Central memory CD8-positive, alpha-beta T cell (primary cell): ENCODE measurements around the gene ZMIZ2.

Source experiments
- ATAC-seq: fragments of 150-1000 bp; cut with Tn5 transposase; replicated peaks from 2 replicates; pipeline ENCODE4 v1.10.0; 2022; ENCODE audit warnings: mild to moderate bottlenecking, moderate FRiP score, moderate number of reproducible peaks; ENCODE audit not compliant: poor library complexity, severe bottlenecking; ENCODE audit errors: extremely low read depth
- DNase-seq, 2 donors: peaks; one replicate each; pipeline ENCODE4 v3.0.0; 2021; ENCODE audit warnings: low spot score in 2 of 2
- H3K27ac Mint-ChIP-seq: one replicate; pipeline ENCODE4 v1.8.0; 2022; ENCODE audit warnings: low read depth, mild to moderate bottlenecking, moderate library complexity, mixed read lengths
- H3K27me3 Mint-ChIP-seq: one replicate; pipeline ENCODE4 v1.8.0; 2022; ENCODE audit warnings: mixed read lengths
- H3K36me3 Mint-ChIP-seq: one replicate; pipeline ENCODE4 v1.8.0; 2022; ENCODE audit warnings: mild to moderate bottlenecking, moderate library complexity, mixed read lengths; ENCODE audit not compliant: insufficient read depth
- H3K4me1 Mint-ChIP-seq: one replicate; pipeline ENCODE4 v1.8.0; 2022; ENCODE audit warnings: mixed read lengths
- H3K4me3 Mint-ChIP-seq: one replicate; pipeline ENCODE4 v1.8.0; 2022; ENCODE audit warnings: mild to moderate bottlenecking, moderate library complexity, mixed read lengths
- H3K9me3 Mint-ChIP-seq: one replicate; pipeline ENCODE4 v1.8.0; 2022; ENCODE audit warnings: mixed read lengths

ZMIZ2 gene

DNA sequence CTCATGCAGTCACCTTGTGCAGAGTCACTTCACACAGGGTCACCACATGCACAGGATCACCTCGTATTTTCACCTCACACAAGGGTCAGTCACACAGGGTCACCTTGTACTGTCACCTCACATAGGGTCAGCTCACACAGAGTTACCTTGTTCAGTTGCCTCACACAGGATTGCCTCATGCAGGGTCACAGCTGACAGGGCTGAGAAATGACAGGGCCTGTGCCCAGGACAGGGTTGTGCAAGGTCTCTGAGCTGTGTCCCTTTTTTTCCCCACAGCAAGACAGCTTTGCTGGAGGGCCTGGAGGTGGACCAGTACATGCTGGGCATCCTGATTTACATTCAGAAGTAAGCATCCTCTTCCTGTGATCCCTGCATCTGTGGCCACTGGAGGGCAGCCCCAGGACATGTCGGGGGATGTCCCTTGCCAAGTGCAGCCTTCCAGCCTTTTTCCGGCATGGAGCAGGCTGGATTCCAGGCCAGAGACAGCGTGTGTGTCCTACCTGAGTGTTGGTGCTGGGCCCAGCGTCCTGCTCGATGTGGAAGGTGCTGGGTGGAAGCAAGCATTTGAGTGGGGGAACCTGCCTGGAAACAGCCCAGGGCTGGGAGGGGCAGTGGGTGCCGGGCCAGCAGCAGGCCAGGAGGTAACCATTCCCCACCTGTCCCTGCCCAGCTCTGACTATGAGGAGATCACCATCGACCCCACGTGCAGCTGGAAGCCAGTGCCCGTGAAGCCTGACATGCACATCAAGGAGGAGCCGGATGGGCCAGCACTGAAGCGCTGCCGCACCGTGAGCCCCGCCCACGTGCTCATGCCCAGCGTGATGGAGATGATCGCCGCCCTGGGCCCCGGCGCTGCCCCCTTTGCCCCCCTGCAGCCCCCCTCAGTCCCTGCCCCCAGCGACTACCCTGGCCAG is 16.3 kb downstream of the ZMIZ2 start:
- H3K27me3 Mint-ChIP-seq, result no peaks in the 10 kb centered on the region
- H3K27ac Mint-ChIP-seq, result no peak overlapping the region
- peaks cover 21% of the 10 kb centered on the region for H3K36me3 Mint-ChIP-seq
- ATAC-seq, result no peak
- peaks cover 30% of the 10 kb centered on the region for H3K4me1 Mint-ChIP-seq
- DNase-seq, result no peak
- H3K4me3 Mint-ChIP-seq, result no peak overlapping the region
- no peaks in the 10 kb centered on the region for H3K9me3 Mint-ChIP-seq

- H3K36me3 Mint-ChIP-seq, result peaks cover 19% of the 10 kb centered on the region
- no peaks in the 10 kb centered on the region for H3K9me3 Mint-ChIP-seq
- ATAC-seq, result no peak
- no peaks in the 10 kb centered on the region for H3K27me3 Mint-ChIP-seq
- H3K27ac Mint-ChIP-seq, result peak overlapping the region; percentile 72
- no peak overlapping the region for H3K4me3 Mint-ChIP-seq
- DNase-seq, result no peak
- peaks cover 38% of the 10 kb centered on the region for H3K4me1 Mint-ChIP-seq
Observed at GRCh38 chr7:44765579-44766415, 17.1 kb downstream of the ZMIZ2 start.

DNA sequence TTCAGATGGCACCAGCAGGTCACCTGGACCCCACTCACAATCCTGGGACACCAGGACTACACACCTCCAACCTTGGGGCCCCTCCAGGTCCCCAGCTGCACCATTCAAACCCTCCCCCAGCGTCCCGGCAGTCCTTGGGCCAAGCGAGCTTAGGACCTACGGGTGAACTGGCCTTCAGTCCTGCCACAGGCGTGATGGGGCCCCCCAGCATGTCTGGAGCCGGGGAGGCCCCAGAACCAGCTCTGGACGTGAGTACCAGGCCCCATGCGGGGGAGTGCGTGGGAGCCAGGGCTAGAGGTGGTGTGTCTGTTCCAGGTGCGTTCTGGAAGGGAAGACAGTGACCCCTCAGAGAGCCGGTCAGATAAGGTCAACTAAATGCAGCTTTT is 17.8 kb downstream of the ZMIZ2 start:
- H3K9me3 Mint-ChIP-seq, result no peaks in the 10 kb centered on the region
- H3K4me1 Mint-ChIP-seq, result peaks cover 44% of the 10 kb centered on the region
- H3K36me3 Mint-ChIP-seq, result peaks cover 17% of the 10 kb centered on the region
- H3K27ac Mint-ChIP-seq, result peak overlapping the region; percentile 72
- no peak overlapping the region for H3K4me3 Mint-ChIP-seq
- H3K27me3 Mint-ChIP-seq, result no peaks in the 10 kb centered on the region
- no peak for ATAC-seq
- no peak for DNase-seq

DNA sequence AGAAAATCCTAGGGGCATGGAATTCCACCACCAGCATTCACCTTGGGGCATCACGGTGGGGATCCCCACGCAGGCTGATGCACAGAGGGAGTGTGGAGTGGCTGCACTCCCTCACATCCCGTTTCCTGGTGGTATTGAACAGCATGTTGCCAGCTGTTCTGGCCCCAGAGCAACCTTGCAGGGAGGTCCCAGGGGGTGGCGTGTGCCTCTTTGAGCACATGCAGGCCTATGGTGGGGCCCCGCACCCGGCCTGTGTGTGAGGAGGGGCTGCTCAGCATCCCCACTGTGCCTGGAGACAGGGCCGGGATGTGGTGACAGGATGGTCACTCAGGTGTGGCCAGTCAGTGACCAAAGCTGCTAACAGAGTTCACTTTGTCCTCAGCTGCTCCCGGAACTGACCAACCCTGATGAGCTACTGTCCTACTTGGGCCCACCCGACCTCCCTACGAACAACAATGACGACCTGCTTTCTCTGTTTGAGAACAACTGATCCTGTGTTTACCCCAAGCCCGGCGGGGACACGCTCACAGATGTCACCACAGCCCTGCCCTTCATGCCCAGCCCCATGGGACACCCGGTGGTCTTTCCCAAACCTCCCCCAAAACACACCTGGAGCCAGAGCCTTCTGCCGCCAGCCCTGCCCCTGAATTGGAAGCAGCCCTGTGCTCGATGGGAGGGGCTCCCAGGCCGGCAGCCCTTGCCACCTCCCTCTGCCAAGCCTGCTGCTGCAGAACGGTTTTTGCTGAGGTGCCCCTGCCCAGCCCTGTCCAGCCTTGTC is 18.7 kb downstream of the ZMIZ2 start:
- Mint-ChIP-seq H3K27me3 (no peaks in the 10 kb centered on the region), H3K27ac (peak overlapping the region; percentile 84), H3K9me3 (no peaks in the 10 kb centered on the region), H3K36me3 (peaks cover 13% of the 10 kb centered on the region), H3K4me1 (peaks cover 48% of the 10 kb centered on the region), H3K4me3 (no peak overlapping the region)
- ATAC-seq, result no peak
- DNase-seq, result no peak

- ATAC-seq (peak; percentile 55), DNase-seq (no peak)
- Mint-ChIP-seq H3K9me3 (no peaks in the 10 kb centered on the region), H3K27ac (peak overlapping the region; percentile 84), H3K4me3 (peak overlapping the region; percentile 61), H3K36me3 (peaks cover 11% of the 10 kb centered on the region), H3K27me3 (no peaks in the 10 kb centered on the region), H3K4me1 (peaks cover 48% of the 10 kb centered on the region)
Observed at GRCh38 chr7:44767912-44768627, 19.4 kb downstream of the ZMIZ2 start.

- DNase-seq (no peak), ATAC-seq (no peak)
- Mint-ChIP-seq H3K9me3 (no peaks in the 10 kb centered on the region), H3K27me3 (no peaks in the 10 kb centered on the region), H3K4me1 (peaks cover 43% of the 10 kb centered on the region), H3K27ac (peak overlapping the region; percentile 84), H3K4me3 (peak overlapping the region; percentile 61), H3K36me3 (peaks cover 6% of the 10 kb centered on the region)
Observed at GRCh38 chr7:44768628-44769371, 20.2 kb downstream of the ZMIZ2 start.

GRCh38 chr7:44769376-44769775 is 20.7 kb downstream of the ZMIZ2 start:
- Mint-ChIP-seq H3K36me3 (peaks cover 2% of the 10 kb centered on the region), H3K27me3 (no peaks in the 10 kb centered on the region), H3K4me1 (peaks cover 43% of the 10 kb centered on the region), H3K9me3 (no peaks in the 10 kb centered on the region), H3K4me3 (peak overlapping the region; percentile 61), H3K27ac (peak overlapping the region; percentile 84)
- DNase-seq, result no peak
- ATAC-seq, result no peak

DNA sequence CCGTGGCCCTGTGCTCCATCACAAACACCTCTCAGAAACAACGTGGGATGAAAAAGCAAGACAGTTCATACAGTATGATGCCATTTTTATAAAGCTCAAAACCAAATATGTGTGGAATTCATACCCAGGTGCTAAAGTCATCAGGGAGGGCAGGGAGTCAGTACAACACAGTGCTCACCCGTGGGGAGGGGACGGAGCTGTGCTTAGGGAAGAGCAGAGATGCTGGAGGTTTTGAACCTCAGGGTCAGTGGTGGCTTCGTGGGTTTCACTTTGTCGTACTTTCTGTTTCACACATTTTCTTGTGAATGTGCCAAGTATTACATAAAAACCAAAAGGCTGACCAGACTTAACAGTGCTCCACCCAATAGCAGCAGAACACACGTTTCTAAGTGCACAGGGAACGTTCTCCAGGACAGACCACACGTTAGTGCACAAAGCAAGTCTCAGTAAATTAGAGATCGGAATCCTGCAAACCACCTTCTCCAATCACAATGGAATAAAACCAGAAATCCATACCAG is 21.2 kb downstream of the ZMIZ2 start:
- Mint-ChIP-seq H3K4me1 (peaks cover 43% of the 10 kb centered on the region), H3K36me3 (peaks cover 1% of the 10 kb centered on the region)
- DNase-seq, result peak in 1 of 2 donors; percentile 25

DNA sequence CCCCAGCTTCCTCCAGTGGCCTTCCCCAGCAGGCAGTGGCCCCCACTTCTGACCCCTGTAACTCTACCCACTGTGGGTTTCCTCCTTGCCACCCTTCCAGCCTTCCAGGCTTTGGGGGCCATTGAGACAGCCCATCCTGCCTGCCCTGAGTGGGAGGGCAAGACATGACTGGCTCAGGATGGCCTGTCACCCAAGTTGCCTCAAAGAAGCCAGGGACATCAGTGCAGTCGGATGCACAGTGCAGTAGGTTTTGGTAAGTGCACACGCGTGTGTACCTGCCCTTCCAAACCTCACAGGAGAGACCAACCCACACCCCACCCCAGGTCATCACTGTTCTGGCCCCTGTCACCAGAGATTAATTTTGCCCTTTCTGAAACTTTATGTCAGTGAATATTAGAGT is 22.7 kb downstream of the ZMIZ2 start:
- H3K9me3 Mint-ChIP-seq, result no peaks in the 10 kb centered on the region
- peaks cover 43% of the 10 kb centered on the region for H3K4me1 Mint-ChIP-seq
- H3K27ac Mint-ChIP-seq, result peak overlapping the region; percentile 87
- no peaks in the 10 kb centered on the region for H3K27me3 Mint-ChIP-seq
- H3K36me3 Mint-ChIP-seq, result peaks cover 1% of the 10 kb centered on the region
- no peak for ATAC-seq
- DNase-seq, result no peak
- peak overlapping the region; percentile 13 for H3K4me3 Mint-ChIP-seq

More for the DNA sequence above, 21.2 kb downstream of the ZMIZ2 start:
- H3K9me3 Mint-ChIP-seq, result no peaks in the 10 kb centered on the region
- peak overlapping the region; percentile 84 for H3K27ac Mint-ChIP-seq
- peak overlapping the region; percentile 61 for H3K4me3 Mint-ChIP-seq
- no peaks in the 10 kb centered on the region for H3K27me3 Mint-ChIP-seq
- ATAC-seq, result peak; percentile 76

GRCh38 chr7:44772440-44772839 is 23.8 kb downstream of the ZMIZ2 start:
- Mint-ChIP-seq H3K4me3 (no peak overlapping the region), H3K9me3 (no peaks in the 10 kb centered on the region), H3K27me3 (no peaks in the 10 kb centered on the region), H3K36me3 (peaks cover 1% of the 10 kb centered on the region), H3K4me1 (peaks cover 43% of the 10 kb centered on the region), H3K27ac (no peak overlapping the region)
- ATAC-seq (no peak), DNase-seq (no peak)

DNA sequence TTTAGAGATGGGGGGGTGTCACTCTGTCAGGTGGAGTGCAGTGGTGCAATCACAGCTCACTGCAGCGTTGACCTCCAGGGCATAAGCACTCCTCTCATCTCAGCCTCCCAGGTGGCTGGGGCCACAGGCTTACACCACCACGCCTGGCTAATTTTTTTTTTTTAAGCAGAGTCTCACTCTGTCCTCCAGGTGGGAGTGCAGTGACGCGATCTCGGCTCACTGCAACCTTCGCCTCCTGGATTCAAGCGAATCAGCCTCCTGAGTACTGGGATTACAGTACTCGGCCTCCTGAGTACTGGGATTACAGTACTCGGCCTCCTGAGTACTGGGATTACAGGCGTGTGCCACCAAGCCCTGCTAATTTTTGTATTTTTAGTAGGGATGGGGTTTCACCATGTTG is 24.2 kb downstream of the ZMIZ2 start:
- Mint-ChIP-seq H3K4me1 (peaks cover 39% of the 10 kb centered on the region), H3K27me3 (no peaks in the 10 kb centered on the region), H3K36me3 (no peaks in the 10 kb centered on the region), H3K27ac (no peak overlapping the region), H3K4me3 (no peak overlapping the region), H3K9me3 (no peaks in the 10 kb centered on the region)
- no peak for DNase-seq
- ATAC-seq, result no peak
